CD14-positive monocyte (primary cell): ENCODE data around the gene STK4. TPM values are rescaled to one million over a fixed set of nuclear protein-coding genes. Genes with fewer than 3 reads are reported as not detected.

Experiments used
- DNase-seq, 3 donors: peaks; one replicate each; pipeline ENCODE4 v3.0.0-alpha.2; 2011 to 2022
- H2AFZ ChIP-seq: 2 replicates; pipeline ENCODE4 v1.6.0; 2012; ENCODE audit warnings: mild to moderate bottlenecking, low read depth, low read length, inconsistent platforms; ENCODE audit not compliant: insufficient read depth, poor library complexity, severe bottlenecking
- H3K27ac ChIP-seq, 2 donors: 1 replicate in 1 of 2; 2 replicates in 1 of 2; pipeline ENCODE4 v1.5.1; 2012 to 2013; ENCODE audit warnings: low read length in 2 of 2, control low read depth in 1 of 2, inconsistent platforms in 1 of 2, low read depth in 1 of 2, mild to moderate bottlenecking in 1 of 2
- H3K27me3 ChIP-seq, 2 donors: one replicate each; pipeline versions ENCODE4 v1.6.0 to v1.6.1; 2011 to 2013; ENCODE audit warnings: low read length in 2 of 2; ENCODE audit not compliant: control insufficient read depth in 2 of 2, insufficient read depth in 2 of 2
- H3K36me3 ChIP-seq, 2 donors: replicated peaks in 1 of 2; 1 replicate in 1 of 2; 2 replicates in 1 of 2; pipeline versions ENCODE4 v1.5.1 to v1.6.1; 2012 to 2013; ENCODE audit warnings: low read length in 2 of 2, control low read depth in 1 of 2, inconsistent platforms in 1 of 2, mild to moderate bottlenecking in 1 of 2; ENCODE audit not compliant: insufficient read depth in 2 of 2, control insufficient read depth in 1 of 2
- H3K4me1 ChIP-seq, 2 donors: 1 replicate in 1 of 2; 2 replicates in 1 of 2; pipeline versions ENCODE4 v1.5.1 to v1.6.1; 2012 to 2013; ENCODE audit warnings: low read length in 2 of 2, control low read depth in 1 of 2, inconsistent platforms in 1 of 2, mild to moderate bottlenecking in 1 of 2, moderate library complexity in 1 of 2; ENCODE audit not compliant: insufficient read depth in 2 of 2, control insufficient read depth in 1 of 2
- H3K4me2 ChIP-seq: replicated peaks from 2 replicates; pipeline ENCODE3; 2012; ENCODE audit warnings: low read length, moderate library complexity, mild to moderate bottlenecking; ENCODE audit not compliant: poor library complexity, severe bottlenecking; ENCODE audit errors: extremely low read depth
- H3K4me3 ChIP-seq, 3 experiments: fragments of 200-600 bp in 1 of 3; sonication (generic) in 1 of 3; replicated peaks in 1 of 3; 1 replicate in 2 of 3; 2 replicates in 1 of 3; pipeline ENCODE4 v1.5.1; 2011 to 2013; ENCODE audit warnings: low read length in 3 of 3, mild to moderate bottlenecking in 3 of 3, control low read depth in 2 of 3, low read depth in 2 of 3, inconsistent platforms in 1 of 3, moderate library complexity in 1 of 3
- H3K79me2 ChIP-seq: 2 replicates; pipeline ENCODE4 v1.6.0; 2012; ENCODE audit warnings: mild to moderate bottlenecking, control low read depth, inconsistent platforms, low read length, moderate library complexity; ENCODE audit not compliant: insufficient read depth
- H3K9ac ChIP-seq: 2 replicates; pipeline ENCODE4 v1.6.0; 2017; ENCODE audit warnings: low read length, mild to moderate bottlenecking; ENCODE audit not compliant: insufficient read depth, poor library complexity, severe bottlenecking
- H3K9me3 ChIP-seq, 2 donors: replicated peaks in 1 of 2; 1 replicate in 1 of 2; 2 replicates in 1 of 2; pipeline versions ENCODE4 v1.5.1 to v1.6.1; 2012 to 2013; ENCODE audit warnings: low read length in 2 of 2, control low read depth in 1 of 2; ENCODE audit not compliant: control insufficient read depth in 1 of 2, insufficient read depth in 1 of 2
- H4K20me1 ChIP-seq: 2 replicates; pipeline ENCODE4 v1.6.0; 2012; ENCODE audit warnings: mild to moderate bottlenecking, low read length, control low read depth, moderate library complexity; ENCODE audit not compliant: insufficient read depth
- H3K27ac Mint-ChIP-seq, 7 donors: one replicate each; pipeline ENCODE4 v1.8.0; 2020; ENCODE audit warnings: mild to moderate bottlenecking in 7 of 7, mixed read lengths in 7 of 7, moderate library complexity in 6 of 7, inconsistent platforms in 2 of 7
- H3K27me3 Mint-ChIP-seq, 3 donors: one replicate each; pipeline ENCODE4 v1.8.0; 2021 to 2022; ENCODE audit warnings: low read depth in 3 of 3, mild to moderate bottlenecking in 3 of 3, mixed read lengths in 3 of 3, moderate library complexity in 3 of 3, inconsistent platforms in 1 of 3
- H3K36me3 Mint-ChIP-seq, 2 donors: one replicate each; pipeline ENCODE4 v1.8.0; 2020; ENCODE audit warnings: mixed read lengths in 2 of 2, inconsistent platforms in 1 of 2, mild to moderate bottlenecking in 1 of 2
- H3K4me1 Mint-ChIP-seq: one replicate; pipeline ENCODE4 v1.8.0; 2020; ENCODE audit warnings: mild to moderate bottlenecking, mixed read lengths
- H3K4me3 Mint-ChIP-seq, 2 donors: one replicate each; pipeline ENCODE4 v1.8.0; 2020; ENCODE audit warnings: mild to moderate bottlenecking in 2 of 2, mixed read lengths in 2 of 2, moderate library complexity in 1 of 2
- H3K9me3 Mint-ChIP-seq, 7 donors: one replicate each; pipeline ENCODE4 v1.8.0; 2020 to 2022; ENCODE audit warnings: mixed read lengths in 7 of 7, mild to moderate bottlenecking in 6 of 7, moderate library complexity in 6 of 7, inconsistent platforms in 2 of 7
- WGBS: methylation state at CpG from one replicate; pipeline ENCODE4 v1.1.5; 2013; ENCODE audit warnings: missing lambda C conversion rate; ENCODE audit not compliant: insufficient coverage; 5-methylcytosine and 5-hydroxymethylcytosine counted together
- intact Hi-C, 2 donors: fragments of 100-400 bp; cut with micrococcal nuclease; formaldehyde crosslinking; loops; one replicate each; pipeline versions ENCODE4 v1.15.0 to v1.15.1; 2023
- polyA plus RNA-seq, 3 donors: library from polyadenylated mRNA; depleted of rRNA in 1 of 3; unstranded in 2 of 3; stranded (reverse) in 1 of 3; fragments of 300-500 nt in 2 of 3; fragments of >200 nt in 1 of 3; fragmentation: Illumina TruSeq in 2 of 3; gene quantifications; 1 replicate in 2 of 3; 2 replicates in 1 of 3; pipeline ENCODE4 v1.2.3, GENCODE V29; 2012 to 2021
- TF ChIP-seq, protein P1 (sequence below): fragments of 200-600 bp; IDR thresholded peaks from one replicate; pipeline ENCODE4 v1.8.0; 2022; ENCODE audit warnings: antibody characterized with exemption, mild to moderate bottlenecking

STK4 gene
- polyA plus RNA-seq, 3 donors, result 53.0 to 123 (median 69.9) TPM

GRCh38 chr20:44959082-44959637 is 7.2 kb upstream of the STK4 start:
- TF ChIP-seq, protein P1, sequence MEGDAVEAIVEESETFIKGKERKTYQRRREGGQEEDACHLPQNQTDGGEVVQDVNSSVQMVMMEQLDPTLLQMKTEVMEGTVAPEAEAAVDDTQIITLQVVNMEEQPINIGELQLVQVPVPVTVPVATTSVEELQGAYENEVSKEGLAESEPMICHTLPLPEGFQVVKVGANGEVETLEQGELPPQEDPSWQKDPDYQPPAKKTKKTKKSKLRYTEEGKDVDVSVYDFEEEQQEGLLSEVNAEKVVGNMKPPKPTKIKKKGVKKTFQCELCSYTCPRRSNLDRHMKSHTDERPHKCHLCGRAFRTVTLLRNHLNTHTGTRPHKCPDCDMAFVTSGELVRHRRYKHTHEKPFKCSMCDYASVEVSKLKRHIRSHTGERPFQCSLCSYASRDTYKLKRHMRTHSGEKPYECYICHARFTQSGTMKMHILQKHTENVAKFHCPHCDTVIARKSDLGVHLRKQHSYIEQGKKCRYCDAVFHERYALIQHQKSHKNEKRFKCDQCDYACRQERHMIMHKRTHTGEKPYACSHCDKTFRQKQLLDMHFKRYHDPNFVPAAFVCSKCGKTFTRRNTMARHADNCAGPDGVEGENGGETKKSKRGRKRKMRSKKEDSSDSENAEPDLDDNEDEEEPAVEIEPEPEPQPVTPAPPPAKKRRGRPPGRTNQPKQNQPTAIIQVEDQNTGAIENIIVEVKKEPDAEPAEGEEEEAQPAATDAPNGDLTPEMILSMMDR, result no peak
- H3K27ac ChIP-seq, result peak overlapping the region in 1 of 2 donors; percentile 75
- peaks cover 30% of the 10 kb centered on the region for H3K79me2 ChIP-seq
- H4K20me1 ChIP-seq, result peaks cover 14% of the 10 kb centered on the region
- peak overlapping the region; percentile 90 to 98 for H3K4me3 Mint-ChIP-seq
- H2AFZ ChIP-seq, result no peak overlapping the region
- H3K9ac ChIP-seq, result no peak overlapping the region
- peak in 2 of 3 donors; percentile 67 to 71 for DNase-seq
- peaks cover 42% of the 10 kb centered on the region for H3K4me1 Mint-ChIP-seq
- intact Hi-C loops, result loop anchor here in 1 of 2 donors (5.0 kb wide), 1 partner anchor 38 kb away; no protein-coding TSS in a partner anchor
- H3K4me1 ChIP-seq, result peaks cover 24 to 26% of the 10 kb centered on the region in 2 donors
- H3K27me3 Mint-ChIP-seq, result no peaks in the 10 kb centered on the region
- H3K9me3 Mint-ChIP-seq, result no peaks in the 10 kb centered on the region
- H3K4me3 ChIP-seq, result peak overlapping the region; percentile 64 to 92 (median 89)
- no peaks in the 10 kb centered on the region for H3K9me3 ChIP-seq
- H3K27me3 ChIP-seq, result no peaks in the 10 kb centered on the region
- peaks cover 17 to 23% of the 10 kb centered on the region in 2 donors for H3K36me3 ChIP-seq
- peak overlapping the region in 4 of 7 donors; percentile 46 to 86 (median 72) for H3K27ac Mint-ChIP-seq
- 42% methylated on average over 3 of the region's 8 CpGs for whole genome bisulfite sequencing
- H3K36me3 Mint-ChIP-seq, result peaks cover 23 to 33% of the 10 kb centered on the region in 2 donors
- H3K4me2 ChIP-seq, result peak overlapping the region; percentile 90

GRCh38 chr20:44959638-44960102 is 6.6 kb upstream of the STK4 start:
- H4K20me1 ChIP-seq, result peaks cover 14% of the 10 kb centered on the region
- H3K4me1 Mint-ChIP-seq, result peaks cover 42% of the 10 kb centered on the region
- peak overlapping the region; percentile 90 to 98 for H3K4me3 Mint-ChIP-seq
- peak overlapping the region in 6 of 7 donors; percentile 28 to 89 (median 78) for H3K27ac Mint-ChIP-seq
- no peaks in the 10 kb centered on the region for H3K9me3 ChIP-seq
- H2AFZ ChIP-seq, result peak overlapping the region; percentile 90
- no peaks in the 10 kb centered on the region for H3K9me3 Mint-ChIP-seq
- intact Hi-C loops, result loop anchor here in 1 of 2 donors (5.0 to 10.0 kb wide), 2 partner anchors 38 to 315 kb away; no protein-coding TSS in a partner anchor
- H3K36me3 Mint-ChIP-seq, result peaks cover 20 to 30% of the 10 kb centered on the region in 2 donors
- peaks cover 30% of the 10 kb centered on the region for H3K79me2 ChIP-seq
- H3K4me3 ChIP-seq, result peak overlapping the region; percentile 64 to 92 (median 89)
- peaks cover 24 to 26% of the 10 kb centered on the region in 2 donors for H3K4me1 ChIP-seq
- H3K4me2 ChIP-seq, result peak overlapping the region; percentile 90
- peak in 1 of 3 donors; percentile 64 for DNase-seq
- 22% methylated on average over 5 of the region's 13 CpGs for WGBS
- H3K9ac ChIP-seq, result peak overlapping the region; percentile 74
- peak overlapping the region in 1 of 2 donors; percentile 75 for H3K27ac ChIP-seq
- no peaks in the 10 kb centered on the region for H3K27me3 ChIP-seq
- no peaks in the 10 kb centered on the region for H3K27me3 Mint-ChIP-seq
- TF ChIP-seq, protein P1, result no peak
- H3K36me3 ChIP-seq, result peaks cover 12 to 18% of the 10 kb centered on the region in 2 donors
